Measurements from ENCODE around the gene TMEM17.

The TMEM17 gene

DNA sequence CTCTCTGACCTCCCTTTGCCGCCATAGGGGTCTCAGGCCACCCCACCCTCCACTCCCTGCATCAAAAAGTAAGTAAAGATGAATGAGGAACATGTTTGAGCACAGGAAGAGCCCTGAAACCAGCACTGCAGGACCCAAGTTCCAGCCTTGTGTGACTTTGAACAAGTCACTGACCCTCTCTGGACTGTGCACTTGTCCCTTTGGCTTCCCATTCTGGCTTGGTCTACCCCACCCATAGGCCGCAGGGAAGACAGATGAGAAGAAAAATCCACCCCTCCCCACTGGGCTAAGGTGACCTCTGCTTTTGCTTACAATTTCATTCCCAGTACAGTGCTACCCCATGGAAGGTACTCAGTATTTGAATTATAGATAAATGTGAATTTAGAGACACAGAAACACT, 43.8 kb downstream of the TMEM17 start:
- Histone ChIP-seq H3K27me3 (ENCODE audit: insufficient read depth, low read length) (peaks cover 13% of the 10 kb centered on the region), H3K9ac (ENCODE audit: low read depth, low read length) (no peak overlapping the region), H3K27ac (ENCODE audit: low read depth, low read length) (no peak overlapping the region), H3K9me3 (ENCODE audit: insufficient read depth, low read depth, low read length) (no peaks in the 10 kb centered on the region), H3K4me3 (ENCODE audit: low read length) (no peak overlapping the region), H3K4me1 (ENCODE audit: insufficient read depth, low read length) (peaks cover 38% of the 10 kb centered on the region), H3K36me3 (ENCODE audit: insufficient read depth, low read length) (no peaks in the 10 kb centered on the region)
- 75% methylated on average over 2 of the region's 2 CpGs for WGBS

DNA sequence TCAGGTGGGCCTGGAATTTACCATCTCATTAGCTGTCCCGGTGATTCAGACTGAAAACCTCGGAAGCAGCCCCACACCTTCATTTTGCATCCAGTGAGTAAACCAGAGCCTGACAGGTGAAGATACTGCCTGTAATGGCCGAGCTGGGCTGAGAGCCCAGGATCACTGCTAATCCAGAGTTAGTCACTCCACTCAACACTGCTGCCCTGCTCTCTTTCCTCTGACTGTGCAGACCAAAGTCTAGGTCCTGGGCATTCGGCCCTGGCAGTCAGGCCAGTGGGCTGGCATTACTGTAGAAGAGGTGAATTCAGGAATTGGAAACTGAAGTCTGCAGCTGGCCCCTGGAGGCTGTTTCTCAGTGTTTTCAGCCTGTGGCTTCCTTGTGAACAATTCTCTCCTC, 44.3 kb downstream of the TMEM17 start:
- no peaks in the 10 kb centered on the region for H3K36me3 ChIP-seq (ENCODE audit: insufficient read depth, low read length)
- peaks cover 36% of the 10 kb centered on the region for H3K4me1 ChIP-seq (ENCODE audit: insufficient read depth, low read length)
- no peak overlapping the region for H3K27ac ChIP-seq (ENCODE audit: low read depth, low read length)
- H3K27me3 ChIP-seq (ENCODE audit: insufficient read depth, low read length), result peaks cover 14% of the 10 kb centered on the region
- H3K9me3 ChIP-seq (ENCODE audit: insufficient read depth, low read depth, low read length), result no peaks in the 10 kb centered on the region
- no peak overlapping the region for H3K9ac ChIP-seq (ENCODE audit: low read depth, low read length)
- 91% methylated on average over 4 of the region's 4 CpGs for WGBS
- H3K4me3 ChIP-seq (ENCODE audit: low read length), result no peak overlapping the region

DNA sequence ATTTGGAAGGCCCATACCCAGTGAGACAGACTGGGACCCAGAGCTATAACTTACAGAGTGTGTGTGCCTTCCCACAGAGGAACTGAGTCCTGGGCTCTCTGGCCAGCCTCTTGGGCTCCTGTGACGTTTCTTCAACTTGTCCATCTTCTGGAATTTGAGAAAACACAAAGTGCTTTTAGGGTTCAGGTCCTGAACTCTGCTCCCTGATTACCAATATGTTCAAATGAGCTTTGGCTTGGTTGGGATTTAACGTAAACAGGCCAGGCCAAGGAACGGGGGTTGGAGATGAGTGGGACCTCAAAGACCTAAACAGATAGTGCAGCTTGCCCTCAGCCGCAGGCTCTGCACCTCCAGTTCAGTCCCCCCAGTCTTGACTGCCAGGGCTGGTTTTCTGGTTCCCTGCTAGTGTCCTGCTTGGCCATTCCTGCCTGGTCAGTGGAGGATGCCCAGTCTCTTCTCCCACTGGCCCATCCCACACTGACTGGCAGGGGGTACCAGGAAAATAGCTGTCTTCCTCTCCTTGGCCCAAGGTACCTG, 44.9 kb downstream of the TMEM17 start:
- H3K36me3 ChIP-seq (ENCODE audit: insufficient read depth, low read length), result no peaks in the 10 kb centered on the region
- H3K9ac ChIP-seq (ENCODE audit: low read depth, low read length), result no peak overlapping the region
- no peak overlapping the region for H3K27ac ChIP-seq (ENCODE audit: low read depth, low read length)
- no peaks in the 10 kb centered on the region for H3K9me3 ChIP-seq (ENCODE audit: insufficient read depth, low read depth, low read length)
- H3K4me1 ChIP-seq (ENCODE audit: insufficient read depth, low read length), result peaks cover 32% of the 10 kb centered on the region
- WGBS, result 94% methylated on average over 4 of the region's 4 CpGs
- no peak overlapping the region for H3K4me3 ChIP-seq (ENCODE audit: low read length)
- peaks cover 21% of the 10 kb centered on the region for H3K27me3 ChIP-seq (ENCODE audit: insufficient read depth, low read length)

DNA sequence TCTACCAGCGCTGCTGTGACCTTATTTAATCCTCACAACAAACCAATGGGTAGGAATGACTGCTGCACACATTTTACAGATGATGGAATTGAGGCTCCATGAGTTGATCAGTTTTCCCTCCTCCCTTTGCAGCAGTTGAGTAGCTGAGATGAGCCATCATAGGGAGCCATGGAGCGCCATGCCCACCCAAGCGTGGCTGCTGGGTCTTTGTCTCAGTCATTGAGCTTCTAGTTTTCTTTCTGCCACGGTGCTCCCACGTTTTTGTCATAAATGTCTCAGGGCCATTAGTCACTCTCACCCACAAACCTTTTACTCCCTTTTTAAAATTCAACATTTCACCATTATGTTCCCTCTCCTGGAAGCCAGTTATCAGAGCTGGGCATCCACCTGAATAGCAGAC, 45.8 kb downstream of the TMEM17 start:
- no peaks in the 10 kb centered on the region for H3K36me3 ChIP-seq (ENCODE audit: insufficient read depth, low read length)
- WGBS, result 80% methylated on average over 5 of the region's 5 CpGs
- no peak overlapping the region for H3K27ac ChIP-seq (ENCODE audit: low read depth, low read length)
- H3K27me3 ChIP-seq (ENCODE audit: insufficient read depth, low read length), result peaks cover 21% of the 10 kb centered on the region
- H3K4me1 ChIP-seq (ENCODE audit: insufficient read depth, low read length), result peaks cover 25% of the 10 kb centered on the region
- no peak overlapping the region for H3K4me3 ChIP-seq (ENCODE audit: low read length)
- H3K9ac ChIP-seq (ENCODE audit: low read depth, low read length), result no peak overlapping the region
- H3K9me3 ChIP-seq (ENCODE audit: insufficient read depth, low read depth, low read length), result no peaks in the 10 kb centered on the region

DNA sequence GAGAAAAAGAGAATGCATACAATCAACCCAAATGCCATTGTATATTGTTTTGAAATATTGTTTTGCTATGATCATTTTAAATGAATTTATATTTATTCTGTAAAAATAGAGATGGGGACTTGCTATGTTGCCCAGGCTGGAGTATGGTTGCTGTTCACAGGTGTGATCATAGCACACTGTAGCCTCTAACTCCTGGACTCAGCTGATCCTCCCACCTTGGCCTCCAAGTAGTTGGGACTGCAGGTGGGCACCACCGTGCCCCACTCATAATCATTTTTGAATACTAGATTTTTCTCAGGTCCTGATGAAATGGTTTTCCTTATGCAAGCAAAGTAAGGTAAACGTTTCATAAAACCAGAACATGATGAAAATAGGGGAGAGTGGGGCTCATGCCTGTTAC, 46.3 kb downstream of the TMEM17 start:
- peaks cover 20% of the 10 kb centered on the region for H3K4me1 ChIP-seq (ENCODE audit: insufficient read depth, low read length)
- WGBS, result 100% methylated on average over 2 of the region's 2 CpGs
- no peak overlapping the region for H3K9ac ChIP-seq (ENCODE audit: low read depth, low read length)

DNA sequence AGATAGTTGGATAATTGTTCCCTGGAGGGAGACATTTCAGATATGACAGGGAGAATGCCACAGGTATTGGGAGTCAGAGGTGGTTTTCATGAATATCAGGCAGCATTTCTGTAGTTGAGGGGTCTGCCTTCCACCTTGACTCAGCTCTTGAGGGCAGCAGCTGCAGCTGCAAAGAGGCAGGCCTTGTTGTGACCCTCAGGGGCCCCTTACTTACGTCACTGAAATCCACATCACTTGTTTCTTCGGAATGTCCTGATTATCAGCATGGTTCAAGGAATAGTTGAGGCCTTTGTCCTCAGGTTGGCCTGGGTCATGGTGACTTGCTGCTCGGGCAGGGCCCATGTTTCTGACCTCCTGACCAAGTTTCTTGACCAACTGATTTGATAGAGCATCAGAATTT, 46.9 kb downstream of the TMEM17 start:
- Histone ChIP-seq H3K27ac (ENCODE audit: low read depth, low read length) (no peak overlapping the region), H3K9me3 (ENCODE audit: insufficient read depth, low read depth, low read length) (no peaks in the 10 kb centered on the region)
- WGBS, result 88% methylated on average over 3 of the region's 3 CpGs

More for the DNA sequence above, 46.3 kb downstream of the TMEM17 start:
- no peaks in the 10 kb centered on the region for H3K9me3 ChIP-seq (ENCODE audit: insufficient read depth, low read depth, low read length)
- no peak overlapping the region for H3K27ac ChIP-seq (ENCODE audit: low read depth, low read length)
- no peaks in the 10 kb centered on the region for H3K36me3 ChIP-seq (ENCODE audit: insufficient read depth, low read length)
- H3K27me3 ChIP-seq (ENCODE audit: insufficient read depth, low read length), result peaks cover 21% of the 10 kb centered on the region
- no peak overlapping the region for H3K4me3 ChIP-seq (ENCODE audit: low read length)

DNA sequence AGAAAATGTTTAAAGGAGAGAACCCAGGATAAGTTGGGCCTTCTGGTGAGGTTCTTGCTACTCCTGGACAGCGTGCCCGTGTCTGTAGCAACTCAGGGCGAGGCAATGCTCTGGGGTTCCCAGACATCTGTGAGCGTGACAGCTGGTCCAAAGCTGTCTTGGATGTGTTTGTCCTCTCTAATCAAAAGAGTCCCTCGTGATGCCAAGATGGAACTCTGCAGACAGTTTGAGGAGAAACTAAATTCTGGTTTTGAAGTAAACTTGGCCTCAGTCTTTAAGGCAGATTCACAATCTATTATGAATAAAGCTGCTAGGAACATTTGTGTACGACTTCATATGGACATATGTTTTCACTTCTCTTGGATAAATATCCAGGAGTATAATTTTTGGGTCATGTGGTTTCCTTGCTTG, 47.3 kb downstream of the TMEM17 start:
- Histone ChIP-seq H3K4me1 (ENCODE audit: insufficient read depth, low read length) (peaks cover 10% of the 10 kb centered on the region), H3K9me3 (ENCODE audit: insufficient read depth, low read depth, low read length) (no peaks in the 10 kb centered on the region), H3K27me3 (ENCODE audit: insufficient read depth, low read length) (peaks cover 21% of the 10 kb centered on the region), H3K36me3 (ENCODE audit: insufficient read depth, low read length) (no peaks in the 10 kb centered on the region), H3K27ac (ENCODE audit: low read depth, low read length) (no peak overlapping the region), H3K9ac (ENCODE audit: low read depth, low read length) (no peak overlapping the region), H3K4me3 (ENCODE audit: low read length) (no peak overlapping the region)
- 93% methylated on average over 6 of the region's 6 CpGs for WGBS

More for the DNA sequence above, 46.9 kb downstream of the TMEM17 start:
- no peak overlapping the region for H3K4me3 ChIP-seq (ENCODE audit: low read length)
- H3K4me1 ChIP-seq (ENCODE audit: insufficient read depth, low read length), result peaks cover 14% of the 10 kb centered on the region
- no peak overlapping the region for H3K9ac ChIP-seq (ENCODE audit: low read depth, low read length)
- no peaks in the 10 kb centered on the region for H3K36me3 ChIP-seq (ENCODE audit: insufficient read depth, low read length)
- H3K27me3 ChIP-seq (ENCODE audit: insufficient read depth, low read length), result peaks cover 21% of the 10 kb centered on the region

DNA sequence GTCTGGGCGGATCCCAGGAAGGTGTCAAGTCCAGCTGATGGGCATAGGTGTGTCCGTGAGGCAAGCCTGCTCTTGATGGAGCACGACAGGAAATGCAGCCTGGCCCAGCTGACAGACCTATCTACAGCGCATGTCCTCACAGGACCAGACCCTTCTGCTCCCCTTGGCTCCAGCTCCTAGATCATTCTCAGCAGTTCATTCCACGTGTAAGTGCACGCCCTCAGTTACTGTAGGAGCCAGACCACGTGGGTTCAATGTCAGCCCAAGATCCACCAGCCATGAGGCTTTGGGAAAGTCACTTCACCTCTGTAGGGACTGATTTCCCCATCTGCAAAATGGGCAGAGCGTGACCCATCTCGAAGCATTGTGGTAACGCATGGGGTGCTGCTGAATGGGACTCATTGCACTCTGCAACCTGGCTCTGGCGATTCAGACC, 47.8 kb downstream of the TMEM17 start:
- H3K4me1 ChIP-seq (ENCODE audit: insufficient read depth, low read length), result peaks cover 10% of the 10 kb centered on the region
- no peak overlapping the region for H3K9ac ChIP-seq (ENCODE audit: low read depth, low read length)
- no peak overlapping the region for H3K27ac ChIP-seq (ENCODE audit: low read depth, low read length)
- H3K4me3 ChIP-seq (ENCODE audit: low read length), result no peak overlapping the region
- peaks cover 21% of the 10 kb centered on the region for H3K27me3 ChIP-seq (ENCODE audit: insufficient read depth, low read length)
- WGBS, result 91% methylated on average over 11 of the region's 11 CpGs
- no peaks in the 10 kb centered on the region for H3K36me3 ChIP-seq (ENCODE audit: insufficient read depth, low read length)
- no peaks in the 10 kb centered on the region for H3K9me3 ChIP-seq (ENCODE audit: insufficient read depth, low read depth, low read length)

DNA sequence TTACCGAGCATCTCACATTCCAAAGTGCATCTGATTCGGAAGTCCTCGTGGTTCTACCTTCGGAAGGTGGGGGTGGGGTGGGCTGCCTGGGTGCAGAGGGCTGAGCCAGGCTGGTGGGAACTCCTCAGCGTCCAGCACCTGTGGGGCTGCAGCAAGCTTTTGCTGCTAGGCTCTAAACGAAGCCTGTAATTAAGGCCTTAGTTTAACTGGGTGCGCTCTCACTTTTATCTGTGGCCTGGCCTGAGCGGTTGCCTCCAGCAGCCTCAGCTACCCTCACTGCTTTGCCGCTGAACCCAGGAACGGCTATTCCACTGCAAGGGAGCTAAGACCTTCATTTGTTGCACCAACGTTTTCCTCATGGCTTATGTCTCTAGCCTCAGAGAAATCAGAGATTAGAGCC, 48.4 kb downstream of the TMEM17 start:
- 40% methylated on average over 11 of the region's 11 CpGs for WGBS
- Histone ChIP-seq H3K4me3 (ENCODE audit: low read length) (peak overlapping the region; percentile 63), H3K9ac (ENCODE audit: low read depth, low read length) (peak overlapping the region; percentile 84), H3K4me1 (ENCODE audit: insufficient read depth, low read length) (peaks cover 10% of the 10 kb centered on the region), H3K27ac (ENCODE audit: low read depth, low read length) (no peak overlapping the region), H3K36me3 (ENCODE audit: insufficient read depth, low read length) (no peaks in the 10 kb centered on the region), H3K9me3 (ENCODE audit: insufficient read depth, low read depth, low read length) (no peaks in the 10 kb centered on the region), H3K27me3 (ENCODE audit: insufficient read depth, low read length) (peaks cover 21% of the 10 kb centered on the region)

DNA sequence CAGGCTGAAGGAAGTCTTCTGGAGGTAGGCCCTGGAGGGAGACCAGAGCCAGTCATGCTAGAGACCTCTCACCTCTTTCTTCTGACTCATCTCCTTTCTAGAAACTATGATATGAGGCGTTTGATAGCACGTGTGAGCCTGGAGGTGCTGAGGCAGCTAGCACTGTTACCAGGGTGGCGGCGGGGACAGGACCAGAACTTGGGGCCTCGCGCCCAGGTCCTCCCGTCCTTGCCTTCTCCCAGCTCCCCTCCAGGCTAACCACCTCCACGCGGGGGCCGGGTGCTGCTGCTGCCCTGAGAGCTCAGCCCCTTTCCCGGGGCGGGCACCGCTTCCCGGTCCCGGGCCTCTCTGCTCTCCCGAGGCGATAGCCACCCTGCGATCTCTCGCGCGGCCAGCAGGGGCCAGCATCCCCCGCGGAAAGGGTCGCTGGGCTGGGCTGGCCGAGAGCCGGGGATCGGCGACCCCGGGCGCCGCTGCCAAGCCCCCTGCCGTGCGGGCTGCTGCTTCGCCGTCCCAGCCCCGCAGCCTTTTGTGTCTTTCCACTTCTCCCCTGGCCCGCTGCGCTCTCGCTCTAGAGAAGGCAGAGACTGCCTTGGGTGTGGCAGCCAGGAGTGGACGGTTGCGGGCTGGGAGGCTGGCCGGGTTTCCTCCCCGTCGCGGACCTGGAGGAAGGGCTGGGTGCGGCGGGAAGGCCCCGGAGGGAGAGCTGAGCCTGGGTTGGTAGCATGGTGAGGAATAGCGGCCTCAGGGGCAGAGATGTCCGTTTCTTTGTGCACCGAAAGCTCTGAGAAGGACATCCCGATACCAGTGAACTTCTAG, 49.1 kb downstream of the TMEM17 start:
- peak overlapping the region; percentile 63 for H3K4me3 ChIP-seq (ENCODE audit: low read length)
- no peaks in the 10 kb centered on the region for H3K36me3 ChIP-seq (ENCODE audit: insufficient read depth, low read length)
- H3K9me3 ChIP-seq (ENCODE audit: insufficient read depth, low read depth, low read length), result no peaks in the 10 kb centered on the region
- H3K27me3 ChIP-seq (ENCODE audit: insufficient read depth, low read length), result peaks cover 21% of the 10 kb centered on the region
- peaks cover 10% of the 10 kb centered on the region for H3K4me1 ChIP-seq (ENCODE audit: insufficient read depth, low read length)
- H3K27ac ChIP-seq (ENCODE audit: low read depth, low read length), result no peak overlapping the region
- H3K9ac ChIP-seq (ENCODE audit: low read depth, low read length), result peak overlapping the region; percentile 84
- WGBS, result 7% methylated on average over 52 of the region's 52 CpGs

DNA sequence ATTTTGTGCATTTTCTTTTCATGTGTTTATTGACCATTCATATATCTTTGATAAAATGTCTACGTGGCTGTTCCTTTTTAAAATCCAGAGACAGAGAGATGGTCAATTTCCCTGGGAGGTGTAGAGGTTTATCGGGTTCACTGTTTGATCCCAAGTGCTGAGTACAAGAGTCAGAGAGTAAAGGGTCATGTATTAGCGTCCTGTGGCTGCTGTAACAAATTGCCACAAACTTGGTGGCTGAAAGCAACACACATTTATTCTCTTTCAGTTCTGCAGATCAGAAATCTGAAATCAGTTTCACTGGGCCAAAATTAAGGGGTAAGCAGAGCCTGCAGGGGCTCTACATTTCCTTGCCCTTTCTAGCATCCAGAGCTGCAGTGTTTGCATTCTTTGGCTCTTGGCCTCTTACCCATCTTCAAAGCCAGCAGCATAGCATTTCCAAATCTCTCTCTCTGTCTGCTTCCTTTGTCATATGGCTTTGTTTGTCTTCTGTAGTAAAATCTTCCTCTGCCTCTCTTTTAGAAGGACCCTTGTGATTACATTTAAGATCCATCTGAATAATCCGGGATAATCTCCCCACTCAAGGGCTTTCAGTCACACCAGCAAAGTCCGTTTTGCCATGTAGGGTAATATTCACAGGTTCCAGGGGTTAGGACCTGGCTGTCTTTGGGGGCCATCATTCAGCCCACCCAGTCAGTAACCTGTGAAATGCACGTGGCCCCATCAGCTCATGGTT, 49.9 kb downstream of the TMEM17 start:
- Histone ChIP-seq H3K9ac (ENCODE audit: low read depth, low read length) (no peak overlapping the region), H3K4me3 (ENCODE audit: low read length) (no peak overlapping the region)
- WGBS, result 88% methylated on average over 6 of the region's 6 CpGs

More for the DNA sequence above, 49.9 kb downstream of the TMEM17 start:
- no peak overlapping the region for H3K27ac ChIP-seq (ENCODE audit: low read depth, low read length)
- peaks cover 21% of the 10 kb centered on the region for H3K27me3 ChIP-seq (ENCODE audit: insufficient read depth, low read length)
- no peaks in the 10 kb centered on the region for H3K36me3 ChIP-seq (ENCODE audit: insufficient read depth, low read length)
- no peaks in the 10 kb centered on the region for H3K9me3 ChIP-seq (ENCODE audit: insufficient read depth, low read depth, low read length)
- peaks cover 10% of the 10 kb centered on the region for H3K4me1 ChIP-seq (ENCODE audit: insufficient read depth, low read length)

Data from HUES64 (cell line).